Aorta (tissue), 5 donors: Measurements from ENCODE around the gene COX6A2. TPM values are rescaled to one million over a fixed set of nuclear protein-coding genes. Genes with fewer than 3 reads are reported as not detected.

ENCODE experiments used
- ATAC-seq: fragments of 200-7000 bp; cut with Tn5 transposase; one replicate; pipeline ENCODE4 v1.9.1; 2022; ENCODE audit warnings: moderate library complexity; ENCODE audit not compliant: low FRiP score
- DNase-seq, 2 donors: peaks; one replicate each; pipeline ENCODE4 v3.0.0-alpha.2; 2020
- H3K27ac ChIP-seq, 2 donors: one replicate each; pipeline ENCODE4 v1.5.1; 2013; ENCODE audit warnings: low read length in 2 of 2, mild to moderate bottlenecking in 2 of 2, moderate library complexity in 2 of 2, control low read depth in 1 of 2, inconsistent platforms in 1 of 2, low read depth in 1 of 2
- H3K27me3 ChIP-seq, 2 donors: one replicate each; pipeline ENCODE4 v1.6.1; 2013; ENCODE audit warnings: control low read depth in 1 of 2, low read length in 1 of 2, mild to moderate bottlenecking in 1 of 2, moderate library complexity in 1 of 2; ENCODE audit not compliant: insufficient read depth in 2 of 2, control insufficient read depth in 1 of 2
- H3K36me3 ChIP-seq, 2 donors: one replicate each; pipeline ENCODE4 v1.6.1; 2013; ENCODE audit warnings: control low read depth in 1 of 2, low read length in 1 of 2, mild to moderate bottlenecking in 1 of 2; ENCODE audit not compliant: insufficient read depth in 2 of 2, control insufficient read depth in 1 of 2
- H3K4me1 ChIP-seq, 2 donors: one replicate each; pipeline ENCODE4 v1.6.1; 2013; ENCODE audit warnings: low read length in 2 of 2, control low read depth in 1 of 2, mild to moderate bottlenecking in 1 of 2, moderate library complexity in 1 of 2; ENCODE audit not compliant: insufficient read depth in 2 of 2, control insufficient read depth in 1 of 2
- H3K4me3 ChIP-seq, 2 donors: one replicate each; pipeline ENCODE4 v1.5.1; 2013; ENCODE audit warnings: low read length in 2 of 2, control low read depth in 1 of 2, mild to moderate bottlenecking in 1 of 2
- H3K9me3 ChIP-seq: one replicate; pipeline ENCODE4 v1.6.1; 2013; ENCODE audit warnings: mild to moderate bottlenecking, low read length; ENCODE audit not compliant: control insufficient read depth
- WGBS, 2 donors: extraction: QIAGEN DNeasy Blood & Tissue Kit; methylation state at CpG; one replicate each; pipeline ENCODE4 v1.1.7; 2013; 5-methylcytosine and 5-hydroxymethylcytosine counted together
- intact Hi-C, 2 donors: fragments of 100-400 bp; cut with DNase I; formaldehyde crosslinking; loops; one replicate each; pipeline versions ENCODE4 v1.14.2 to v1.15.0; 2022
- long read RNA-seq, 2 donors: library from polyadenylated mRNA; unstranded; transcript quantifications; one replicate each; pipeline ENCODE4 v2.0.0, GENCODE V29; 2020 to 2021
- polyA plus RNA-seq, 2 donors: library from polyadenylated mRNA; stranded (reverse); fragments of 200-250 nt; gene quantifications; one replicate each; pipeline ENCODE4 v1.2.3, GENCODE V29; 2013
- total RNA-seq, 2 donors: library from RNA; stranded (reverse); fragmentation: NEBNext Ultra II Directional; extraction: Animal tissue kit (Norgen Biotek cat#: 25700); gene quantifications; one replicate each; pipeline ENCODE4 v1.2.1, GENCODE V29; 2021
- donor health status: healthy with polysubstance abuse.
- donor health status: Bipolar disorder and iron deficiency.
- donor health status: DM: no; HTN: no; CAD: no.
- donor health status: DM: no; HTN: no; CAD: no.
- donor health status: DM: yes; HTN: yes; CAD: no.

COX6A2 gene
- total RNA-seq (1 to 10 TPM in 1 of 2 donors, not detected in 1; 3.0 TPM), polyA plus RNA-seq (10 to 100 TPM in 1 of 2 donors, not detected in 1; 10.6 TPM)
- long read RNA-seq, donor 1: 0 reads
- long read RNA-seq, donor 2: 0 reads

DNA sequence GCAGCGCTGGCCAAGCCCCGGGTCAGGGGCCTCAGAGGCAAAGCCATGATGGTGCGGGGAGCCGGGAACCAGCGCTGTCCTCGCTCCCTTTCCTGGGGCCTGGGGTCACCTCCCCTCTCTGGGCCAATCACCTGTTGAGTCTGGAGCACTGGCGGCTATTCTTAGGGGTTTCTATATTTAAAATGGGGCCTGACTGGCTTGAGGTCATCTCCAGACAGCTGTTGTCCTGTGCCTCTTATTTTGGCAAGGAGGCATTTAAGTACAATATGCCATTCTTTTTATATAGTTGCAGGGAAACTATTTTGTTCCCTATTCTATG, at the start of gene COX6A2:
TSS of gene COX6A2 (minus strand) at position 82 of the 319 bp plus-strand sequence. CDS start at position 47, 35 bp downstream.
- Histone ChIP-seq H3K4me1 (no peaks in the 10 kb centered on the region), H3K27ac (no peak within 1 kb of the TSS), H3K9me3 (no peaks in the 10 kb centered on the region), H3K36me3 (no peaks in the 10 kb centered on the region), H3K4me3 (peak within 1 kb of the TSS in 1 of 2 donors; percentile 27), H3K27me3 (no peaks in the 10 kb centered on the region)
- 36 to 44% methylated on average over 7 of the region's 7 CpGs for WGBS, 2 donors
- intact Hi-C loops: no loop called here
- no peak for DNase-seq
- no peak for ATAC-seq

DNA sequence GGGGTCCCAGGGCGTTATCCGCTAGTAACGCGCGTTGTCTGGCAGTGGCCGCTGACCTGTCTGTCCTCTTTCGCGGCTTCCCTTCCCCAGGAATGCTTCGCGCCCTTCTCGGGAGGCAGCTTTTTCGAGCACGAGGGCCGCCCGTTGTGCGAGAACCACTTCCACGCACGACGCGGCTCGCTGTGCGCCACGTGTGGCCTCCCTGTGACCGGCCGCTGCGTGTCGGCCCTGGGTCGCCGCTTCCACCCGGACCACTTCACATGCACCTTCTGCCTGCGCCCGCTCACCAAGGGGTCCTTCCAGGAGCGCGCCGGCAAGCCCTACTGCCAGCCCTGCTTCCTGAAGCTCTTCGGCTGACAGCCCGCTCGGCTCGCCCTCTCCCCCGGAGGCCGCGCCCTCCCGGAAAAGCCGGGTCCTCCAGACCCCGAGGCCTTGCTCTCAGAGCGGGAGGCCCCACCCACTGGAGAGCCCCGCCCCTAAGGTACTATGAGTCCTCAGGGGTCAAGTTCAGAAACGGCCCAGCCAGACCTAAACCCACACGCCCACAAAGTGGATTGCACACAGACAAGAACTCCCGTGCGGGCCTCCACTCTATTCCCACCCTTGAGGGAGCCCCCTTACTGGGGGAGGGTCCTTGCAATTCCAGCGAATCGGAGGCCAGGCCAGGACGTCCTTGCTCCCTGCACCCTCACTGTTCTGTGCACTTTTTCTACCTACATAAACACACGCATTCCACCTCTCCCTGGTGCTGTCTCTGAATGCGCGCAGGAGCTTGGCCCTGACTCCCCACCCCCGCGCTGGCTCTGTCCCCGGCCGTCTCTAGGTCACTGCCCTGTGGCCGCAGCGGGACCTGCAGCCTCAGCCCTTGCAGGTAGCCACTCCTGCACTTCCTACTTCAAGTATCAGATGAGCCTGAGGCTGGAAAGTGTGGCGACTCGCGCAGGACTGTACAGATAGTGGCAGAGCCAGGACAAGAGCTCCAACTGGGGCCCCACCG, 49.4 kb upstream of the COX6A2 start:
- DNase-seq: no peak
- no peaks in the 10 kb centered on the region for H3K9me3 ChIP-seq
- H3K36me3 ChIP-seq: peaks cover 0 to 11% of the 10 kb centered on the region in 2 donors
- H3K4me3 ChIP-seq: no peak overlapping the region
- intact Hi-C loops: no loop called here
- H3K27ac ChIP-seq: no peak overlapping the region
- ATAC-seq: peak; percentile 5
- WGBS, 2 donors: 75 to 78% methylated on average over 67 of the region's 67 CpGs
- H3K4me1 ChIP-seq: no peaks in the 10 kb centered on the region
- no peaks in the 10 kb centered on the region for H3K27me3 ChIP-seq

DNA sequence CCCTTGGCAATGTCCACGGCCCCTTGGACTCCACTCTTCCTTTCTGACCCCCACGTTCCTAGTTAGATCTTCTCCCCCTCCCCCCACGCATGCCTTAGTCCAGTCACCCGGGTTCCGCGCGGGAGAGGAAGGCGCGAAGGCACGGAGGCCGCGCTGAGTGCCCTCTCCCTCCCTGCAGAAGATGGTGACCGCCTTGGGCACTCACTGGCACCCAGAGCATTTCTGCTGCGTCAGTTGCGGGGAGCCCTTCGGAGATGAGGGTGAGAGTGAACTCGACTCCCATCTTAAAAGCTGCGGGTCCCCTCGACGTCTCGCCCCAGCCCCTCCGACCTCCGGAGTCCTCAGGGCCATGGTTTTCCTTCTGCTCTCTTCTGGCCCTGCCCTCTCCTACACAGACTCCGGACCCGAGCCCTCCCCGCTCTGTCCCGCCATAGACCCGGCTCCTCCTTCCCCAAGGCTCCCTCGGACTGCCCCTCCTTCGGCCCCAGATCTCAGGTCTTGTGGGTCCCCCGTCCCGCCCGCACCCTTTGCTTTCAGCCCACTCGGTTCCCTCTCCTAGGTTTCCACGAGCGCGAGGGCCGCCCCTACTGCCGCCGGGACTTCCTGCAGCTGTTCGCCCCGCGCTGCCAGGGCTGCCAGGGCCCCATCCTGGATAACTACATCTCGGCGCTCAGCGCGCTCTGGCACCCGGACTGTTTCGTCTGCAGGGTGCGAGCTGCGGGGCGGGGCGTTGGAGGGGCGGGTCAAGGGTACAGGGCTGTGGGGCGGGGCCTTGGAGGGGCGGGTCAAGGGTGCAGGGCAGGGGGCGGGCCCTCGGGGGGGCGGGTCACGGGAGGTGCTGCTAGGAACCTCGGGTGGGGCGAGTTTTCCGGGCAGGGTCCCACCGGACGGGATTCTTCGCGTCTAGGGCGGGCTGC, 48.4 kb upstream of the COX6A2 start:
- H3K36me3 ChIP-seq: peaks cover 0 to 11% of the 10 kb centered on the region in 2 donors
- H3K4me3 ChIP-seq: no peak overlapping the region
- no peaks in the 10 kb centered on the region for H3K9me3 ChIP-seq
- H3K27me3 ChIP-seq: no peaks in the 10 kb centered on the region
- 70 to 73% methylated on average over 61 to 68 of the region's 68 CpGs for WGBS, 2 donors
- H3K27ac ChIP-seq: no peak overlapping the region
- intact Hi-C loops: no loop called here
- ATAC-seq (peak; percentile 15), DNase-seq (peak; percentile 89 to 91)
- H3K4me1 ChIP-seq: no peaks in the 10 kb centered on the region

DNA sequence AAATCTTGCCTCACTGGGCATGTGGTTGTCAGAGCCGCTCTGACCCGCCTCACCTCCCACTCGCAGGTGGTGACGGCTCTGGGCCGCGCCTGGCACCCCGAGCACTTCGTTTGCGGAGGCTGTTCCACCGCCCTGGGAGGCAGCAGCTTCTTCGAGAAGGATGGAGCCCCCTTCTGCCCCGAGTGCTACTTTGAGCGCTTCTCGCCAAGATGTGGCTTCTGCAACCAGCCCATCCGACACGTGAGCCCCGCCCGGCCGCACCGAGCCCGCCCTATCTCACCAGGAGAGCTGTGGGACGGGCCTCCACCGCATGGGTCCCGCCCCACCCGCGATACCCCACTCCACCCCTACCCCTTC, 47.8 kb upstream of the COX6A2 start:
- WGBS, 2 donors: 80% methylated on average over 26 of the region's 26 CpGs
- peaks cover 0 to 11% of the 10 kb centered on the region in 2 donors for H3K36me3 ChIP-seq

DNA sequence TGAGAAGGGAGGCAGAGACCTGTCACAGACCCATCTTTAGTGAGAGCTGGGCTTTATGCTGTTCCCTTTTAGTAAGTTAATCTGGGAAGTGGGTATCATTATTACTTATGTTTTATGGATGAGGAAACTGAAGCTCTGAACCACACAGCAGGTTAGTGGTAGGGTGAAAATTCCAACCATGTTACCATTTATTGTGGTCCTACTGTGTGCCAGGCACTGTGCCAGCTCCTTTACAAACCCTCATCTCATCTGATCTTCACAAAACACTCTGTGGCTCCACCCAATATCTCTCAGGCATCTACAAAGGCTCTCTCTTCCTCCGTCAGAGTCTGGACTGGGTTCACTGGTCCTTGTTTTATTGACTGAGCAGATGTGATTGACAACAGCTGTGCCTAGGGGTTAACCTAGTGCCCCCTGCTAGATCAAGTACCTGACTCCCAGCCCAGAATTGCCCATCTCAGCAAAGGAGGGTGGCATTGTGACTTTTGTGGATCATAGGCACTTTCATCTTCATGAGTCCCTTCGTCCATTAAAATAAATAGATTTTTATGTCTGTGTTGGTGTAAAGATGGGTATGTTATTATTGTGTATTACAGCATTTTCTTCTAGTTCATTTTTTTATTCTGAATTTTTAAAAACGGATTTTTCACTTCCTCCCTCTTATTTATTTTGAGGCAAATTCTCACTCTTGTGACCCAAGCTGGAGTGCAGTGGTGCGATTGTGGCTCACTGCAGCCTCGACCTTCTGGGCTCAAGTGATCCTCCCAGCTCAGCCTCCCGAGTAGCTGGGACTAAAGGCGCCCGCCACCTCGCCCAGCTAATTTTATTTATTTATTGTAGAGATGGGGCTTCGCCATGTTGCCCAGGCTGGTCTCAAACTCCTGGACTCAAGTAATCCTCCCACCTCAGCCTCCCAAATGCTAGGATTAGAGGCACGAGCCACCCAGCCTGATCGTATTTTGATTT, 46.9 kb upstream of the COX6A2 start:
- H3K4me1 ChIP-seq: no peaks in the 10 kb centered on the region
- intact Hi-C loops: no loop called here
- H3K9me3 ChIP-seq: no peaks in the 10 kb centered on the region
- 82 to 85% methylated on average over 12 of the region's 12 CpGs for WGBS, 2 donors
- DNase-seq (no peak), ATAC-seq (no peak)
- H3K27ac ChIP-seq: no peak overlapping the region
- peaks cover 0 to 11% of the 10 kb centered on the region in 2 donors for H3K36me3 ChIP-seq
- no peaks in the 10 kb centered on the region for H3K27me3 ChIP-seq
- no peak overlapping the region for H3K4me3 ChIP-seq

More for the DNA sequence above, 47.8 kb upstream of the COX6A2 start:
- Histone ChIP-seq H3K4me3 (no peak overlapping the region), H3K27me3 (no peaks in the 10 kb centered on the region), H3K27ac (no peak overlapping the region), H3K9me3 (no peaks in the 10 kb centered on the region), H3K4me1 (no peaks in the 10 kb centered on the region)
- DNase-seq (no peak), ATAC-seq (no peak)
- intact Hi-C loops: no loop called here

DNA sequence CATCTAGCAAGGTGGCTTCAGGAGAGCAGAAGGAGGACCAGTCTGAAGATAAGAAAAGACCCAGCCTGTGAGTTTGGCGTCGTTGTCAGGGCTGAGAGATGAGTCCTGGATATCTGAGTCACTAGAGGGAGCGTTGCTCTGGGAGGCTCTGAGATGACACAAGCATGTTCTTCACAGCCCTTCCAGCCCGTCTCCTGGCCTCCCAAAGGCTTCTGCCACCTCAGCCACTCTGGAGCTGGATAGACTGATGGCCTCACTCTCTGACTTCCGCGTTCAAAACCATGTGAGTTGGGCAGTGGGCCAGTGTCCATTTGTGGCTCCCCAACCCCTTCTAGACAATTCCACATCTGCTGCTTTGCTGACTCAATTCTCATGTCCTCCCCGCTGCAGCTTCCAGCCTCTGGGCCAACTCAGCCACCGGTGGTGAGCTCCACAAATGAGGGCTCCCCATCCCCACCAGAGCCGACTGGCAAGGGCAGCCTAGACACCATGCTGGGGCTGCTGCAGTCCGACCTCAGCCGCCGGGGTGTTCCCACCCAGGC, 46.1 kb upstream of the COX6A2 start:
- ATAC-seq (no peak), DNase-seq (peak in 1 of 2 donors; percentile 75)
- no peaks in the 10 kb centered on the region for H3K4me1 ChIP-seq
- H3K27ac ChIP-seq: no peak overlapping the region
- intact Hi-C loops: no loop called here
- H3K27me3 ChIP-seq: no peaks in the 10 kb centered on the region
- WGBS, 2 donors: 65 to 66% methylated on average over 12 of the region's 12 CpGs
- H3K9me3 ChIP-seq: no peaks in the 10 kb centered on the region
- no peak overlapping the region for H3K4me3 ChIP-seq
- H3K36me3 ChIP-seq: peaks cover 0 to 11% of the 10 kb centered on the region in 2 donors

DNA sequence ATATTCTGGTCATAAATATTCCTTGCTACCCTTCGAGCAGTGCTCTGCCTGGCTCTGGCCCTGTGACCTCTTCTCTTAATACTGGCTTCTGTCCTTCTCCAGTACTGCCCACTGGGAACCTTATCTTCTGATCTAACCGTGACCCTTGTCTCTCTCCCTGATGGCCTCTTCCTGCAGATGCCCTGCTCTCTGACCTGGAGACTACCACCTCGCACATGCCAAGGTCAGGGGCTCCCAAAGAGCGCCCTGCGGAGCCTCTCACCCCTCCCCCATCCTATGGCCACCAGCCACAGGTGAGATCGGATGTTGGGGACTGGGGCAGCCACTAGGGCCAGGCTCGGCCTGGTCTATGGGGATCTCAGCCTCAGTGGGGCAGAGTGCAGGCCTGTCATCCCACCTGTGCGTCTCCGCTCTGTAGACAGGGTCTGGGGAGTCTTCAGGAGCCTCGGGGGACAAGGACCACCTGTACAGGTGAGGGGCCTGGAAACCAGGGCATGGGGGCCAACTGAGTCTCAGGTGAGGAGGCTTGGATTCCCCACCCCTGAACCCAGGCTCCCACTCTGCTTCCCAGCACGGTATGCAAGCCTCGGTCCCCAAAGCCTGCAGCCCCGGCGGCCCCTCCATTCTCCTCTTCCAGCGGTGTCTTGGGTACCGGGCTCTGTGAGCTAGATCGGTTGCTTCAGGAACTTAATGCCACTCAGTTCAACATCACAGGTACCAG, 45.3 kb upstream of the COX6A2 start:
- Histone ChIP-seq H3K36me3 (peaks cover 0 to 11% of the 10 kb centered on the region in 2 donors), H3K27ac (peak overlapping the region in 1 of 2 donors; percentile 13), H3K4me3 (no peak overlapping the region), H3K27me3 (no peaks in the 10 kb centered on the region), H3K4me1 (no peaks in the 10 kb centered on the region), H3K9me3 (no peaks in the 10 kb centered on the region)
- 73 to 75% methylated on average over 17 of the region's 17 CpGs for WGBS, 2 donors
- intact Hi-C loops: no loop called here
- ATAC-seq: no peak
- no peak for DNase-seq
